ENCODE measurements around the gene RPTOR.

RPTOR gene

DNA sequence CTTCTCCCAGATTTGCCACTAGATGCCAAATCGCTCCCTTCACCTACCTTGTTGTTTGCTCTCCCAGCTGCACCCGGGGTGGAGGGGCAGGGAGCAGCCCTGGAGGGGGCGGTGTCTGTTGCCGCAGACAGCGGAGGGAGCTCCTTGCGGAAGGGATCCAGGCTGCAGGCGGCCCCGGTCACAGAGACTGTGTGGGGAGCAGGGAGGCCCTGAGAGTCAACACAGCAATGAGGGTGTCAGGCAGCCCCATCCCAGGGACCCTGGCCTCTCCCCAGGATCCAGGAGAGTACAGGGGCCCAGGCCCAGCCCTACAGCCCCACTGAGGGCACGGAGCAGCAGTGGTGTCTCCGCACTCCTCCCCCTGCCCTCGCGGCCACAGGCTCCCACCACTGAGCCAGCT lies 396.5 kb downstream of the RPTOR start:
- DNase-seq: no peak

DNA sequence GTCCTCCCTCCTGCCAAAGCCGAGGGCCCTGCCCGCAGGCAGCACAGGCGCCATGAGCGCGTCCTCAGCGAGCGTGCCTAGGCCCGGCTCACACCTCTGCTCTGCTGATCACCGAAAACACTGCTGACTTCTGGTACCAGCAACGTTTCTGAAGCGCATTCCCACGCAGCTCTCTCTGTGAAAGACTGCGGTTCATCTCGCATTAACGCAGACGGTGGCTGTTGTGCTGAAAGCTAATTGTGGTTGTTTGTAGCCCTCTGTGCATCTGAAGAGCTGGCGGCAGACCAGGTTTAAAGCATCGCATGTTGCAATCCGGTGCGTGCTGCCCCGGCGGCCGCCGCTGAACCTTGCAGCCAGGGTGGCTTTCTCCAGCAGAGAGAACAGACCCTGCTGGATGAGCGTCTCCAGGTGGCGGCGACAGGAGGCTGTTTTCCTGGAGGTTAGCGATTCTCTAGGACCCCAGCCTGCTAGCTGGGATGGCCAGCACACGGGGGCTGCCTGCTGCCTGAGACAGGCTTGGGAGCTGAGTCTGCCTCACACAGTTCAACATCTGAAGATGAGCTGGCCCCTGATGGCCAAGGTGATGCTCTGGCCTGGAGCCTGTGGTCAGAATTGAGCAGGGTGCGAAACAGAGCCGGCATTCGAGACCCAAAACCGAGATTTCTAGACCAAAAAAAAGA lies 397.2 kb downstream of the RPTOR start:
- DNase-seq: no peak

DNA sequence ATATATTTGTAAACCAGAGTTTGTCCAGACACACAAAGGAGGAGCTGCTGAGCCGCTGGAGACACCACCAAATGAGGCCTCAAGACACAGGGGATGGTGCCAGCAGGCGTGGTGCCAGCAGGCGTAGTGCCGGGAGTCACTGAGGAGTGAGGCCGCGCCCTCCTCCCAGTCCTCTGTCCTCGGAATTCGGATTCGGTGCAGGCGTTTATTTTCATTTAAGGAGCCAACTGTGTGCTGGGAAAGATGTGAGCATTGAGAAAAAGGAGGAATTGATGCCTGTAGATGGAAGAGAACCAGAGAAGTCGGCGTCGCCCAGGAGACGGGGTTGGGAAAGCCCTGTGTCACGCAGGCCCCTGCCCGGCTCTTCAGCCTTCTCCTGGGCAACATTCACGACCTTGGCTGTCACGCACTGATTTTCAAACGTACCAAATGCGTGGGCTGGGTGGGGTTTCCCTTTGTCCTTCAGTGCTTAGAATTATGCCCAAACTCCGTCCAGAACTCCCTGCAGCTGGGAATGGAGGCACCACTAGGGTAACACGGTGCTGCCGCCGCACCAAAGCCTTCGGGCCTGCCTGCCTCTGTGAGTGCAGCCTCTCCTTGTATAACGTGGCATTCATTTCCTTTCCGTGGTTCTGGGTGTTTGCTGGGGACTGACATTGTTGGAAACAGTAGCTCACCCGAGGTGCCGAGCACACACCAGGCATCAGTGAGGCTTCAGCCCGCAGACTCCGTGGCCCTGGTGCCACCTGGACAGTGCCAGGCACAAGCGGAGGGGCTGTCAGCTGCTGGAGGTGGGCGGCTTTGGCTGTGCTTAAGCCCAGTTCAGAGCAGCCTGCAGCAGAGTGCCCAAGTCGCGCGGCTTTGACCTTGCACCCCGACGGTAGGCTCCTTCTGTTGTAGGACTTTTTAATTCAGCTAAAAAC lies 398.0 kb downstream of the RPTOR start:
- DNase-seq: no peak

DNA sequence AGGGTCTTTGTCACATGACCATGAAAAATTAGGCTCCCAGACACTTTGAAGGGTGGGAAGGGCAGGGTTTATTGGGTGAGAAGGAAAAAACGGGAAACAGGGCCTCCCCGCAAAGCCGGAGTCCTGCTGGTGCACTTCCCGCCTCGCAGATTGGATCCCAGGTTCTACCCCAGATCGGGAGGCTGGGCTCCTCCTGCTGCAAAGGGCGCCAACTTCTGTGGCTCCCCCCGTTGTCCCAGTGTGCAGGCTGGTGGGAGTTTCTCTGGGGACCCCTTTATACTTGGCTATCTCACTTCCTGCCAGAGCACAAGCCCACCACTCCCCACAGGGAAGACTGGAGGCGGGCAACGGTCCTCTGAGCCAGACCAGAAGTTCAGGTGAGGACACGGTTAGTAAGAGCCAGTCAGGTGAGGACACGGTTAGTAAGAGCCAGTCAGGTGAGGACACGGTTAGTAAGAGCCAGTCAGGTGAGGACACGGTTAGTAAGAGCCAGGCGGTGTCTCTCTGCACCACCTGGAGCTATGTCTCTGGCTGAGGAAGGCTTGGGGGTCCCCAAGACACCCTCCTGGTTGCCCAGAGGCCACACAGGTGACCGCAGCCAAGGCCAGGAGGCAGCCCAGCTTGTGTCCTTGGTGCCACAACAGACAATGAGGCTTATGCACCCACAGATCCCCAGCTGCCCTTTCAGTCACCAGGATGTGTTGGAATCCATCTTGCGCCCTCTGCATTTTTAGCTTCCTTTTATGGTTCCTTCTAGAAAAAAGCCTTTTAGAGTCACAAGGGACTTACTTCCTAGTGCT lies 398.9 kb downstream of the RPTOR start:
- DNase-seq: no peak

DNA sequence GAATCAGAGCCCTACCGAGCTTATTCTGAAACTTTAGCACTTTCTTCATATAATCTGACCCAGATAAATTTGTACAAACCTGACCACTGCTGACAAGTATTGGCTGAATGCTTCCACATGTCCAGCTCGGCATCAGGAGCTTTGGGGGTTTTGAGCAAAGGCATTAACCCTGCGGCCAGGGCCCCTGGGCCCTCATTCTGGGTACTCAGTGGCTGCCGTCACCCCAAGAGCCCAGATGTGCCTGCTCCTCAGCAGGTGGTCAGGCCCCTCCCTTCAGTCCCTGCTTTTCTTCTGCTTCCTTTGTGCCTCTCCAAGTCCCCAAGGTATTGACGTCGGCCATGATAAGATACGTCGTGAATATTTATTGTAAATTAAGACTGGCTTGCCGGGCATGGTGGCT lies 399.7 kb downstream of the RPTOR start:
- no peak for DNase-seq

DNA sequence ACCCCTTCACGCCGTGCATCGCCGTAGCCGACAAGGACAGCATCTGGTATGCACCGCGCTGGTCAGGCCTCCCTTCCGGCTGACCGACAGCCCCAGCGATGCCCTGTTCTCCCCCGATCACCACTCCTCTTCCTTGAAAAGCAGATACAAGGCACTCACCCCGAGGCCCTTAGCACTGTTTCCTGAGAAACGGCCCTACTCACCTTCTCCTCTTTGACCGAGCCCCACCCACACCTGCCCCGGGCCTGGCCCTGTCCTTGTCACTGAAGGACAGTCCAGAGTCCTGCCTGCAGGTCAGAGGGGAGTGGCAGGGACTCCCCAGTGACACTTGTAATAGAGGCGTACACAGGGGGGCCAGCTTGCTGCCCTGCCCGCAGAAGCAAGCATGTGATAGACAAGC lies 401.1 kb downstream of the RPTOR start:
- DNase-seq: no peak

DNA sequence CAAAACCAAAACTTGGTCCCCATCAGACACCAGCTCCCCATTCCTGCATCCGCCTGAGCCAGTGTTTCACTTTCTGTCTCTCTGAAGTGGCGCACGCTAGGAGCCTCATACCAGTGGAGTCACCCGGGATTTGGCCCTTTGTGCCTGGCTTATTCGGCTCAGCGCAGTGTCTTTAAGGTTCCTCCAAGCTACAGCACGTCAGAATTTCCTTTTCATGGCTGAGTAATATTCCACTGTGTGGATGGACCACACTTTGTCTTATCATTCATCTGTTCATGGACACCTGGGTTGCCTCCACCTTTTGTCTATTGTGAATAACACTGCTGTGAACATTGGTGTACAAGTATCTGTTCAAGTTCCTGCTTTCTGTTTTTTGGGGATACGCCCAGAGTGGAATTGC lies 401.8 kb downstream of the RPTOR start:
- no peak for DNase-seq

DNA sequence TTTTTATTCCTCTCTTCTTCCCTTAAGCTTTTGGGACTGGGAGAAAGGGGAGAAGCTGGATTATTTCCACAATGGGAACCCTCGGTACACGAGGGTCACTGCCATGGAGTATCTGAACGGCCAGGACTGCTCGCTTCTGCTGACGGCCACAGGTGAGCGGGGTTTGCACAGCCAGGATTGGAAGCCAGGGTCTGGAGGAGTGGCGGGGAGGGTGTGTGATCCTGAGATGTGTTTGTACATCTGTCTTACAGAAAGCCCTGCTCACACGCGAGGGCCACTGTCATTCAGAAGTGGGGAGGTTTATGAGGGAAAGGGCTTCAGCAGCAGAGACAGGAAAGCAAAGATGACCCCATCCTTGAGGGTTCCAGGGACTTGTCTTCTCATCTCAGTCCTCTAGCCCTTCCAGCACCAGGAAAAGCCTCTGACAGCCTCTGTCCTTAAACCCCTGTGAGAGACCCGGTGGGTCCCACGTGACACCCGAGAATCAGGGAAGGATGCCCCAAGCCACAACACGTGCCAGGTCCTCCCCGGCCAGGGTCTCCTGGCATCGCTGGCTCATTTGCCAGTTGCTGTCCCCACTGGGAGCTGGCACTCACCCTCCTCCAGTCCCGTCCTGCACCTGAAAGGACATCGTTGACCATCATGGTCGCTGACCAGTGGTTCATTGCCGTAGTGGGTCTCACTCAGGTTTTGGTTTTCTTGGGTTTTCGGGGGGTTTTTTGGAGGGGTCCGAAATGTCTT lies 402.7 kb downstream of the RPTOR start:
- no peak for DNase-seq

DNA sequence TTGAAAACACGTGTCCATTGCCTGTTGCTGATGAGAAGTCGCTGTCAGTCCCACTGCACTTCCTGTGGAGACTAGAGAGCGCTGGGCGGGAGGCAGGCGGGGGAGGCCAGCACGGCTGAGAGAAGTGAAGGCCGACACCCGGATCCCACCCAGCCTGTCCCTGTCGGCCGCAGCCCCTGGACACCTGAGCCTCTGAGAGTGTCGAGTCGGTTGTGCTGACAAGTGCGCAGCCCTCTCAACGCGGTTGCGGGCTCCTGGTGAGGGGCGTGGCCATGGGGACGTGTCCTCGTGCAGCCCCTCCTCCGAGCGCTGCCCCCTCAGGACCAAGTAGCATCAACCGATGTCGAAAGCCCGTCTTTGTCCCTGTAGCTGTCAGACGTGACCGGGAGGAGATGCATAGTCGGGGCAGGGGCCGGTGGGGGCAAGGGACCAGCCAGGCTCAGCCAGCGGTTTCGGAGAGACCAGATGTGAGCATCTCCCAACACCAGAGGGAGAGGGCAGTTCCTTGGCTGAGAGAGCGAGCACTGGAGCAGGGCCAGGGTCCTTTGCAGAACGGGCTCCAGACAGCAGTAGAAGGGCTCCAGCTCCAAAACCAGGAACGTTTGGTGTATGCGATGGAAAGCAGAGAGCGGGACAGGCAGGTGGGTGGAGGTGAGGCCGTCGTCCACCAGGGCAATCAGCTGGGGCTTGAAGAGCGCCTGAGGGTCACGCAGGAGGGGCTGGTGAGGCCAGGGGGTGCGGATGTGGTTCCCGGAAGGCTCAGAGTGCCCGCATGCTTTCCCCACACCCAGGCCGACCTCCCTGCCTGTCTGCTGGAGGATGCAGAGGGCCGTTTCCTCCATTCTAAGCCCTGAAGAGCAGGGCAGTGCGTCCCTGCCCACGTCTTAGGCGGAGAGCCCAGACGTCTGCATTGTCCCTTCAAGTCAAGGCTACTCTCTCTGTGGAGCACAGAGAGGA lies 403.7 kb downstream of the RPTOR start:
- DNase-seq: no peak

DNA sequence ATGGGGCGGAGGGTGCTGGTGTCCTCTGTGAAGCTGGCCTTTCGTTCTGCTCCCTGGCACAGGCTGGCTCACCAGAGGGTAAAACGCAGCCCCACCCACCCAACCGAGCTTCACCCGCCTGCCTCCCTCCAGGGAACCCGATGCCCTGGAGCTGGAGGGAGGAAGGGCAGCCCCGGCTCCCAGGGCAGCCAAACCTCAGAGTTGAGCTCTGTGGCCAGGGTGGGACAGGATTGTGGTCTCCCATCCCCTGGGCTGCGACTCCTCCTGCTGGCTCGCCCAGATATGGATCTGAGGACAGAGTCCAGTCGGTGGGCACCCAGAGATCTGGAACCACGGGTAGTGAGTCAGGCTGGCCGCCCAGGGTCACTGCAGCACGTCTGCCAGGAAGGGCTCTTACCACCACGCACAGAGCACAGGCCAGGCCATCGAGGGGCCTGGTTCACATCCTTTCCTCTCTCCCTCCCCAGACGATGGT lies 404.4 kb downstream of the RPTOR start:
- DNase-seq: no peak

DNA sequence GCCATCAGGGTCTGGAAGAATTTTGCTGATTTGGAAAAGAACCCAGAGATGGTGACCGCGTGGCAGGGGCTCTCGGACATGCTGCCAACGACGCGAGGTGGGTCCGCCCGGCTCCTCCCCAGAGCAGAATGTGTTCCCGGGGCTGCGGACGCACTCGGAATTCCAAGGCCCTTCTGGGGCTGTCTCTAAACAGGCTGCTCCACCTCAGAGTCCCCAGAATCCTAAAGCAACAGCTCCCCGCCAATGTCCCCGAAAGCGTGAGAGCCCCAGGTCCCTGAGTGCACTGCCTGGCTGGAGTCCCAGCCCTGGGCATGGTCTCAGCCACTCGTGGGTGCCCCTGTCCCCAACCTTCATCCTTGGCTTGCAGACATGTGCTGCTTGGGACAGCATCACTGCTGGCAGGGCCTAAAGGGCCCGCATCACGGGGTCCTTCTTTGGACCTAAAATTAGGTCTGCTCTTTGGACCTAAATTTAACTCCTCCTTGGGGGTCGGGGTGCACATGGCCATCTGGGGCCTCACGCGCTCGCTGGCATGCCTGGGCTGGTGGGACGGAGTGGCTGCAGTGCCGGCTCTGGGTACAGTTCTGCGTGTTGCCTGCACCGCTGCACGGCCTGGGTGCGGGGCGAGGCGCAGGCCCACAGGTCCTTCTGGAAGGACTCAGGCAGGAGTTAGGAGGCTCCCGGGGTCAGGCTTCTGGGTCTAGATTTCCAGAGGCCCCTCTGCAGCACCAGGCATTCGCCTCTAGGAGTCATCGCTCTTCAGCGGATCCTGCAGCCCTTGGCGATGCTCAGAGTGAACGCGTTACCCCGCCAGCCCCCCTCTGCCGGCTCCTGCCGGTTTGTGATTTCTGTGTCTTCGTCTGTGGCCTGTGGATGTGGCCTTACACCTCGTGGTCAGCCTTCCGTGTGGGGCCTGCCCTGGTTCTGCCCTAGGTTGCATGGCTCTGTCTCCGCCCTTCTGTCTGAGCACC lies 405.1 kb downstream of the RPTOR start:
- no peak for DNase-seq

DNA sequence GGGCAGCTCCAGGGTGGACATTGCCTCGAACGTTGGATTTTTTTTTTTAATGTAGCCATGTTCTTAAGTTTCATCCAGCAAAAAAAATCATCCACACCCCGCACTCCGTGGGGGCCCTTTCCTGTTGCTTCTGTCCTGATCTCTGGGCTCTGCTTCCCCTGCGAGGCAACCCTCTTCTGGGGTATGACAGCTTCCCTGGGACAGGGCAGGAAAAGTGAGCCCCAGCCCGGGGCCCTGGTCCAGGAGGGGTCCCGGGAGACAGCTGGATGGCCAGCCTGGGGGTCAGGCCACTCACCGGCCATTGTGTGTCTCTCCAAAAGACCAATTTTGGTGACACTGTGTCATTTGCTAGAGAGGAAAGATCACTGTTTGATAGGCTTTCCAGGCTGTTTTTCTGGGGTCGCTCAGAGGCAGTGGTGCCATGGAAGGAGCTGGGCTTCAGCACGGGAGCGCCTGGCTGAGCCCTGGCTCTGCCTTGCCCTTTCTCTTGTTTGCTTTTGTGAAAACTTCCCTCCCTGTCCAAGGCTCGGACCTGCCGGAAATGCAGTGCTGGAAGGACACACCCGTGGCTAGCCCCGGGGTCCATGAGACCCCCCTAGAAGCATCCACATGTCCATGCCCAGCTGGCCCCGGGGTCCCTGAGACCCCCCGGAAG lies 406.0 kb downstream of the RPTOR start:
- no peak for DNase-seq

DNA sequence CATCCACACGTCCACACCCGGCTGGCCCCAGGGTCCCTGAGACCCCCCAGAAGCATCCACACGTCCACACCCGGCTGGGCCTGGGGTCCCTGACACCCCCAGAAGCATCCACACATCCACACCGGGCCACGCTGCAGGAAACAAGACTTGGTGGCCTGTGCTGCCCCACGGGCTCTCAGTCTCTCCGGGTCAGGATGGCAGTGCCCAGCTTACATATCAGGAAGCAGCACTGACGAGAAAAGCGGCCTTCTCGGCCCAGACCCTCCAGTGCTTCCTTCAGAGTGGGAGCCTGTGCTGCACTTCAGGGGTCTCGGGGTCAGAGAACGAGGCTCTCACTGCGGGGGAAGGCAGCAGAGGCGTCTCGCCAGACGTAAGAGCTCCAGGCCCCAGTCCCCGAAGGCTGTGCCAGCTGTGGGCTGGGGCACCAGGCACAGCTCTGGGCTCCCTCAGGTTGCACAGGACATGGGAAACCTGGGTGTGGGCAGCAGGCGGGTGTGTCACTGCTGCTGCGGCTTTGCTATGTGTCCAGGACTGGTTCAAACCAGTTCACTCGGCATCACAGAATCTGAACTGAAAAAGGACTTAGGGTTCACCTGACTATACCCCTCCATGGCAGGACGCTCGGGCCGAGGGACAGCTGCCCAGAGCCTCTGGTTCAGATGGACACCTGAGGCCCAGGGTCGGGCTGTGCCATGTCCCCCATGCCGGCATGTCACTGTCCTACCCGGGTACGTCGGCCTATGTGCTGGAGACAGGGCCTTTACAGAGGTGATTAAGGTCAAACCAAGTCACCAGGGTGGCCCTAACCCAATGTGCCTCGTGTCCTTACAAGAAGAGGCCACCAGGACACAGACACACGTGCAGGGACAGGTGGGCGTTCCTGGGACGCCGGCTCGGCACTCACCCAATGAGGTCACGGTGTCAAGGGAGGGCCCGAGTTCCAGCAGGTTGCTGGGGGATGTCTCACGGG lies 406.8 kb downstream of the RPTOR start:
- no peak for DNase-seq

DNA sequence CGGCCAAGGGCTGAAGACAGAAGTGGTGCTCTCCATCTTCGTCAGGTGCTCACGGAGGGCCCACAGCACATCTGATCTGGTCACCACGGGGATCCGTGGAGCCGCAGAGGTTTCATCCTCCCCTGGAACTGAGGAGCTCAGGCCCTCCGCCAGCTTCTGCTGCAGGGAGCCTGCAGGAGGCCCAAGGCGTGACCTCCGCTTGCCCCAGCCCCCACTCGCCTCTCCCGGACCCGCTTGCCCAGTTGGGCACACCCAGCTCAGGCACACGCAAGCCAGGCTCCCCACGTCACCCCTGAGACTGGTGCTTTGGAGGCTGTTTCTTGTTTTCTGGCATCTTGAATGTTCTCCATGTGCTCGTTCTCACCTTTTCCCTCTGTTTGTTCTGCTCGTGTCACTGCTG lies 407.7 kb downstream of the RPTOR start:
- DNase-seq: no peak

DNA sequence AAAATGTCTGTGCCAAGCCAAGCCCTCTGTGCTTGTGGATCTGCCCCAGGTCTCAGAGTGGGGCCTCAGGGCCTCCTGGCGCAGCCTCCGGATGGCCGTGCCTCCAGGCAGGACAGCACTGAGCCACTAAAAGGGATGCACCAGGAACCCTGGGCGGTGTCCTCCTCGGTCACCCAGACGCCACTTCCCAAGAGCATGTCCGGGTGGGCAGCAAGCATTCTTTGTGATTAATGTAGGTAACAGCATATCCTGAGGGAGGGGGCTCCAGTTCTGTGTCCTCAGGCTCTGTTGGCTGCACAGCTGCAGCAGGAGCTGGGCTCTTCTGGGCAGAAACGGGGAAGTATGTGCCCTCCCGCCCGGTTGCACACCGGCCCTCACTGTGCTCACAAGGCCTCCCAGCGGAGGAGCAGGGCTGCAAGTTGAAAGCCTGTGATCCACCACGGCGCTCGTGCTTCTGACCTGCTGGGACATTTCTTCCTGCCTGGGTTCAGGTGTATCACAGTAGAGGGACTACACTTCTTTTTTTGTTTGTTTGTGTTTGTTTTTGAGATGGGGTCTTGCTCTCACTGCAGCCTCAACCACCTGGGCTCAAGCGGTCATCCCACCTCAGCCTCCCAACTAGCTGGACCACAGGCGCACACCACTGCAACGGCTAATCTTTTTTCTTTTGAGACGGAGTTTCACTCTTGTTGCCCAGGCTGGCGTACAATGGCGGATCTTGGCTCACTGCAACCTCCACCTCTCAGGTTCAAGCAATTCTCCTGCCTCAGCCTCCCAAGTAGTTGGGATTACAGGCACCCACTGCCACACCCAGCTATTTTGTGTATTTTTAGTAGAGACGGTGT lies 409.1 kb downstream of the RPTOR start:
- no peak for DNase-seq

DNA sequence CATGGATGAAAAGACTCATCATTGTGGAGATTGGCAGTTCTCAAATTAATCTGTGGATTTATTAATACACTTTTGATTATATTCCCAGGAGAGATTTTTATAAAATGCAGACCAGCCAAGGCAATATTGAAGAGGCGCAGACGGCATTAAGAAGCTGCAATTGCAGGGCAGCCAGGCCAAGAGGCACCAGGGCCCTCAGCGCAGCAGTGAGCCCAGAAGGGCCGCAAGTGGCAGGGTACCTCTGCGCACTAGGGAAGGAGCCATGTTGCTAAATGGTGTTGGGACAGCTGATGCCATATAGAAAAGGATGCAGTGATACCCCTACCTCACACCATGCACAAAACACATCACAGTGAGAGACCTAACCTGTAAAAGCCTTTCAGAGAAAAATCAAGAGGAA lies 410.4 kb downstream of the RPTOR start:
- DNase-seq: no peak

DNA sequence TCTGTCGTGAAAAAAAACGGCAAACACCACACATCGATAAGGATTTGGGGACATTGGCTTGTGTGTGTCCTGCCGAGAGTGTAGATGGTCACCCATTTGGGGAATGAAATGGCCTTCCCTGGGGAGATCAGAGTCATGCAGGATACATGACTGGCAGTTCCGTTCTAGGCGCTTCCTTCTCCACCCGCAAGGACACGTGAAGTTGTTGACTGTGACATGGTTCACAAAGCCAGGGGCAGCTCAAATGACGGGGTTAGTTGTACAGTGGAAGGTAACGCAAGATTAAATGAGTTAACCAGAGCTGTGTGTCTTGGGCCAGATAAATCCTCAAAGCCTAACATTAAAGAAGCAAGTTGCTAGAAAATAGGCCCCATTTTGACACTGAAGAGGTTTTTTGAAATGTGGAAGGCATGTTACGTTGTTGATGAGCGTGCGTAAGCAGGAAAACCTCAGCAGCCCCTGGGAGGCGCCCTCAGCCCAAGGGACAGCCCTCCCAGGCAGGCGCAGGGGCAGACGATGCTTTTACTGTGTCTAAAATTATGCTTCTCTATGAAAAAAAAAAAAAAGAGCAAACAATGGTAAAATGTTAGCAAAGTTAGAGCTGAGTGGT lies 411.1 kb downstream of the RPTOR start:
- DNase-seq: no peak
